Ureter (tissue), 1 donor: ENCODE data around the gene HS3ST4. TPM values are rescaled to one million over a fixed set of nuclear protein-coding genes. Genes with fewer than 3 reads are reported as not detected.
"Not testable (repeated sequence)": the region's sequence is repeated elsewhere in the genome, so short reads cannot be mapped to it uniquely, and the experiment has no call there.

ENCODE experiments used
- DNase-seq: peaks from one replicate; pipeline ENCODE4 v3.0.0-alpha.2; 2020; ENCODE audit warnings: low spot score
- total RNA-seq: library from RNA; stranded (reverse); gene quantifications from one replicate; pipeline ENCODE4 v1.2.4, GENCODE V29; 2023
- donor health status: DM: yes; HTN: yes; CAD: no.

Gene HS3ST4
- total RNA-seq, 1 donor from 2014 or later, result not detected

DNA sequence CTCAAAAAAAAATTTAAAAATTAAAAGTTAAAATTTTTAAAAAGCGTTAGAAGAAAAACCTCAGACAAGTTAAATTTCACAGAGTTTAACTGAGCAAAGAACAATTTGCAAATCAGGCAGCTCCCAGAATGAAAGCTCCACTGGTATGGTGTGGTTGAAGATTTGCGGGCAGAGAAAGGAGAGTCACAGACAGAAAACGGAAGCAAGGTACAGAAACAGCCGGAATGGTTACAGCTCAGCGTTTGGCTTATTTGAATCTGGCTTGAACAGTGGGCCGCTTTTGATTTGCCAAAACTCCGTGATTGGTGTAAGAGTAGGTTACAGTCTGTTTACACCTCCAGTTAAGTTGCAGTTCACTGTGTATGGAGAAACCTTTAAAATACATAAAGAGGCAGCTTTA lies 297.1 kb downstream of the HS3ST4 start:
- no peak for DNase-seq

DNA sequence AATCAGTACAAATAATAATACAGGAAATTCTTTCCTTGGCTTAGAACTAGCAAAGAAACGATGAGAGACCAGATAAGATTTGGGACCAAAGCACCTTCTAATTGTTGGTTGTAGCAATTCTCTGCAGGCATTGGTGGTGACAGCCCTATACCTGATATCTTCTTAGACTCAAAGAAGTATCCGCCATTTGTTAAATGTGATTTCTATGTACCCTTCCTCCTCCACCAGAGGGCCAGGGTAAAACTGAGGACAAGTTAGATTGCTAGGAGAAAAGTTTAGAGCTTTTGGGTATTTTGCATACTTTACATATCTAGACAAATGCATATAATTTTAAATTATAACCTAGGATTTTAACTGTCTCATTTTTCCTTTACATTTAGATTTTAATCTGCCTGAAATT lies 304.3 kb downstream of the HS3ST4 start:
- DNase-seq, result no peak

DNA sequence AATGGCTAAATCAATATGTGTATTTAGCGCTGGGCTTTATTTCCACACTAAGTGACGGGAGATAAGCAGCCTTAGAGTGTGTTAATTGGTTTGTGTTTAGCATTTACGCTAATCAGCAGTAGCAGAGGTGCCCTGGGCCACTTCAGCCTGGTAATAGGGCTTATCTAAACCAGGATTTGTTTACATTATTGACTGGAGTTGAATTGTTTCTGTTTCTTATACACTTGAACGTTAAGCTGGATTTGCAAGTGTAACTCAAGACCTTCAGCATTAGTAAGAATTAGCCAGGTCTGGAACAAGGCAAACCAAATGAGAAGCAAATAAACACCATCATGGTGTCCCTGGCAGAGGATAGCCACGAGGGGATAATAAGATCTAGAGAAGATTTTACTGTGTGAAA lies 313.6 kb downstream of the HS3ST4 start:
- DNase-seq, result no peak

DNA sequence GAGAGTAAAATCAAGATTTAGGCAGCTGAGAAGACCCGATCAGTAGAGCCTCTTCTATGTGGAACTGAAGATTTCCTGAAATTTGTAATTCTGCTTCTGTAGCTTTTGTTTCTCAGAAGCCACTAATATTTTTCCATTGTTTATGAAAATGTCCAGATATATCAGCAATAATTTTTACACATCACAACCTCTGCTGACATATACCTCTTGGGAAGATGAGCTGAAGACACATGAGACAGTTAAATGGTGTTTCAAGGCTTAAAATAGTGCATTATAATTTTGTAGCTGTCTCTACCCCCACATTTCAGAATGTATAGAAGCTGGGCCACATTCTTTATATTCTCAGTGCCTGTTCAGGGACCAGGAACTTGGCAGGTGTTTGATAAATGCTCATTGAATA lies 320.6 kb downstream of the HS3ST4 start:
- no peak for DNase-seq

DNA sequence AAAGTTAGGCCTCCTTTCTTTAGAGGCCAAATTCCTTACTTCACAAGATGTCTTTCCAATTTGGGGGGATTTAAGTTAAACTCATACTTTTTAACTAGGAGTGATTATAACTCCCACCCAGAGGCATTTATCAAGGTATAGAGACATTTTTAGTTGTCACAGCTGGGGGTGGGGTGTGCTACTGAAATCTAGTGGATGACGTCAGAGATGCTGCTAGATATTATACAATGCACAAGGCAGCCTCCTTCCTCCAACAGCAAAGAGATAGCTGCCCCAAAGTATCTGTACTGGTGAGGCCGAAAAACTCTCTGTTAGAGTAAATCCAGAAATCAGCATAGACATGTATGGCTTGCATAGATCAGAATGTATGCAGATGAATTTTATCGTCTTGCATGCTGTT lies 324.0 kb downstream of the HS3ST4 start:
- no peak for DNase-seq

DNA sequence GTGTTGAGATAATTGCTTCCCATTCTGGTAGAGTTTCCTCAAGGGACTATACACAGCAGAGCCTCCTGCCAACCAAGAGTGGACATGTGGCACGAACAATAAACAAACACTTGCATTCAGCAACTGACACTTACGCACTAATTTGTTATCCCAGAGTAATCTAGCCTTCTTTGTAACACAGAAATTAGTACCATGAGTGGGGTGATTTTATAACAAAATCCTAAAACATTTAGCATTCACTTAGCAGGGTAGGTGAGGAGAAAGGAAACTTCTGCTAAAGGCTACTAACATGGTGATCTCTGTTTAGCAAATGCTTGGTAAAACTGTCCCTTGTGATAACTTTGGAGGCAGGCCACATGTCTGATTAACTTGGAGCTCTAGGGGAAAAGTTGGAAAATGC lies 325.2 kb downstream of the HS3ST4 start:
- no peak for DNase-seq

DNA sequence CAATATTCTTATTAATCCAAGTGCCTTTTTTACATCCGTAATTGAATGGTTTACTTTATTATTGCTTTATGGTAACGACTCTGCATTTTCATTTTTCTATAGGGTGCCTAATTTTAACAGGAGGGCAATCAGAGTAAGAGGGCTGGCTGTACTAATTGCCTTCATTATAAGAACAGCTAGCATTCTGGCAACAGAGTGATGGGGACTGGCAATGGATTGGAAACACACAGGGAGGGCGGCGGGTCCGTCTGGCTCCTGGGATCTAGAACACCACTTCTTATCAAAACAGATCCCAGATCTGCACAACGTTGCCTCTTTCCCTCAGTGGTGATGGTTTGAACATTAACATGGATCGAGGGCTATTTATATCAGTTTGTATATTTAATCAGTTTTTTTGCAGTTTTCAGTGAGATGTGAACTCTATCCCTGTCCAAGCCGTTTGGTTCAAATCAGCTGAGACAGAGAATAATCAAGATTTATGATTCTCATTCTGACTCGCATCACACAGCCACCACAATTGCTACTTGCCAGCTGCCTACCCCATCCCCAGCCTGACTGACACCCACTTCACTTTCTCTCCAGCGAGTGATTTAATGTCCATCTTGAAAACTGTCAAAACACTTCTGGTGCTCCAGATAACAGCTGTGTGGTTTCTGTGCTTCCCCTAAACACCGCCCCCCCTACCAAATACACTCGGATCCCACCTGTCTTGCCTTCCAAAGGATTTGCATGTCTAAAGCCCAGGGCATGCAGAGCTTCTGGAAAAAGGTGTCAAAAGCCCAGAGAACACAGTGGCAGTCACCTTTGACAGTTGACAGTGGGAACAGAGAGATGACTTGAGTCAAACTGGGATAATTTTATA lies 327.9 kb downstream of the HS3ST4 start:
- DNase-seq, result no peak

DNA sequence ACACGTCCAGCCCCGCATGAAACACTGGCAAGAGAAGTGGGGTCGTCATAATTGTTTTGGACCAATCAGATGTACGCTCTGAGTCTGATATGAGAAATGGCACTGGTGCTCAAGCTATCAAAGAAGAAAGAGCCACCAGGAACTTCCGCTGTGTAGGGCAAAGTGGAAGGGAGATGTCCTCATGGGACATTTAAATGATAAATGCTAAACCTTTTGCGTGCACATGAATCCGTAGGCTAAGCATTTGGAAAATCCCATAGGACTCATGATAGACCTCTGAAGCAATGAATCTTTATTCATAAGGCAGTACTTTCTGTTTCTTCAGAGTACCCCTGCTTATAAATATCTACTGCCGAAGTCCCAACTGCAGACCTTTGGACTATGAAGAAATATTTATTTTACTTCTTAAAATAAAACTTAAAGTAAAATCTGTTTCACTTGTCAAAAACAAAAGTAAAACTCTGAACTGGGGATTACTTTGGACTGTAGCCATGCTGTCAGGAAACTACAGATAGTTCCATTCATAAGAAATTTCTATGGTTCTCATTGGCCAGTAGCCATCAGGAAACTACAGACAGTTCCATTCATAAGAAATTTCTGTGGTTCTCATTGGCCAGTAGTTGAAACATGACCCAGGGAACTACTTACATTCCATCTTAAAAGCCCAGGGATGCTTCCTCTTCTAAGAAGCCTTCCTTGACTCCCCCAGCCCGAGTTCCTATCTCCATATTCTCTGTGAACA lies 335.1 kb downstream of the HS3ST4 start:
- no peak for DNase-seq

DNA sequence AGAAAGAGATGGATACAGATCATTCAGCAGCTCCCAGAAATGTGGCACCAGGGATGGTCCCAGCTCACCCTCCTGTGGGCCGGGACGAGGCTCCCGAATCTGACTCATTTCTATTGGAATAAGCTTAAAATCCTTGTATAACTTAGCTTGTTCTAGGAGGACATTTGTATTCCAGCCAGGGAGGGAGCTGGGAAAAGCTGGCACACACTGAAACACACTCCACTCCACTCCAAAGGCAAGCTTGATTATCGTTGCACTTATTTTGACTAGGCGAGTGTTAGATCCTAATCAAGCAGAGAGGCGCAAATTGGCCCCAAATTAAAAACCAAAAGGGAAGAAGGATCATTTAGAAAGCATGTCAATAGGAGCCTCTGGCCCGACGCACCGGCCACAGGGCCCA lies 339.5 kb downstream of the HS3ST4 start:
- no peak for DNase-seq

DNA sequence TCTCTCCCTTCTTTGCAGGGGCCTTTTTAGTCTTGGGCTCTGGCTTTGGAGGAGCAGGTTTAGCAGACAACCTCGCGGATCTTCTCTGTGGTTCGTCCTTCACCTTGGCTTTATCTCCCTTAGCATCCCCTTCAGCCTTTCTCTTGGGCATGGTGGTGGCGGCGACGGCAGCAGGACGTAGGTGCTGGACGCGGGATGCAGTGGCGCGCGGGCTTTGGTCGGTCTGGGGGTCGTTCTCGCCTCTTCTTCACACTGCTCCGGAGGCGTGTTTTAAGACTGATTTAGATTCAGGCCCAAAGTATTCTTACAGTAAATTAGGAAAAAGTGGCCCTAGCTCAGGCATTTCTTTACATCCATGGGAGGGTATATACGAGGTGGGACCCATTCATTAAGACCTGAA lies 340.9 kb downstream of the HS3ST4 start:
- not testable (repeated sequence) for DNase-seq

DNA sequence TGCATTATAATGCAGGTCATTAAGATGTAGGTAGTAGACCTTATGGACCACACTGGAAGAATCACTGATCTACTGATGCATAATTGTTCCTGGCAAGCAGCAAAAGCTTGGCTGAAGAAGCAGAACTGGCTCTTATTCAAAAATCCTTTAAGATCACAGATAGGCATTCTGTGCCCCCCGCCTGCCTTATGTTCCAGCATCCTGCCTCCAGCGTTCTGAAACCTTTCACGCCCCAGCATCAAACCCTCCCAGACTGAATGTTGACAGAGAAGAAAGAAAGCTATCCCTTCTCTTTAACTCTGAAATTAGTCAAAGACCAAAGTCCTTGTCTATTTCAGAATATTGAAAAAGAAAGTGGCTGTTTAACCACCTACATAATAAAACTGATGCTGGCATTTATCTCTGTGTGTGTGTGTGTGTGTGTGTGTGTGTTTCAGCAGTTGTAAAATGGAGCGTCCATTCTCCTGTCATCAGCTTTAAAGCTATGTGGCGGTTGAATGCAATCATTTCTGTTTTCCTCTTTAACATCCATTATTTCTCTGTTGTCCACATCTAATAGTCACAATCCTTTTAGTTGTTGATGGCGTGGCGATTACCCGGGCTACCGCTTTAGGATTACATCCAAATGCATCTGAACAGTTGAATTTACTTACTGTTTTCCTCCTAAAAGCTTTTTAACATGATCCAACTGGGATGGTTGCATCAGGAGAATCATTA lies 350.4 kb downstream of the HS3ST4 start:
- no peak for DNase-seq

DNA sequence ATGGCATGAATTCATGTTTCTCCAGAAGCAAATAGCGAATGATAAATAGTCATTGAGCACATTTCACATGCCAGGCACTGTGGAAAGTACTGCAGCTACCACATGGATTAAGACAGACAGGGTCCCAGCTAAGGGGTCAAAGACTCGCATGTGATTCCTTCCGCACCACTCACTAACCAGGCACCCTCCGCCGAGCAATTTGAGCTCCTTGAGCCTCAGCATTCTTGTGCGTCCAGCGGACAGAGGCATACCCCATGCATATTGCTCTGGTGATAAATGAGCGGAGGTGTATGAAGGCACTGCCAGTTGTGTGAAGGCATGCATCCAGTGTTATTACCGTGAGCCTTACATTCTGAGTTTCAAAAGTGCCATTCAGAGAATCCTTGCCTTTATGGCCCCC lies 358.7 kb downstream of the HS3ST4 start:
- no peak for DNase-seq

DNA sequence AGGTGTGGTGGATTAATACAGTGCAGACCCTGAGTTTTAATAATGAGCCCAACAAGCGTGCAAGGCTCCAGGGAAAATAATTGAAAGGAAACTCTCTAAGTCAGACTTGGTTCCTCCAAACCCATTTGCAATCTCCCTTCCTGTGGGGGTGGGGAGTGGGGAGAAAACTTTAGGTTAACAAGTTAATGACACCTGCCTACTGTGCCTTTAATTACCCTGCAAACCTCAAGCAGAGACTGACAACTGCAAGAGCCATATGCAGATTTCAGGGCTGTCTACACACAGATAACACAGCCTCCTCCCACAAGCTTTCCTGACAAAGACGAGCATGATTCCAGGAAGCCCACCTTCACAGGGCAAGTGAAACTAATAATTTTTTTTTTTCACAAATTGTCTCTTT lies 359.3 kb downstream of the HS3ST4 start:
- no peak for DNase-seq

DNA sequence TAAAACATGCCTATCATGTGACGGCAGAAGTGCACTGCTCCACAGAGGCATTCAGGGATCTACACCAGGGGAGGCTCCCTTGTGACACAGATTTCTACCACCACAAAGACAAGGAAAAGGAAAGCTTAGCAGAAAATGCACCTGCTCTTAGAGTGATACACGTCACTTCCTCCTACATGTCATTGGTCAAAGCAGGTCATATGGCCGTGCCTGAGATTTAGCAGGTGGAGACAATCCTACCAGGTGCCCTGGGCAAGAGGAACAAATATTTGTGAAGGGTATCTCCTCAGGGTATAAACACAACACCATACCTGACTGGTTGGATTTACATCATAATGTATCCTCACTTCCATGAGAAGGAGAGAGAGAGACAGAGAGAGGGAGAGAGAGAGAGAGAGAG lies 362.1 kb downstream of the HS3ST4 start:
- DNase-seq, result no peak

DNA sequence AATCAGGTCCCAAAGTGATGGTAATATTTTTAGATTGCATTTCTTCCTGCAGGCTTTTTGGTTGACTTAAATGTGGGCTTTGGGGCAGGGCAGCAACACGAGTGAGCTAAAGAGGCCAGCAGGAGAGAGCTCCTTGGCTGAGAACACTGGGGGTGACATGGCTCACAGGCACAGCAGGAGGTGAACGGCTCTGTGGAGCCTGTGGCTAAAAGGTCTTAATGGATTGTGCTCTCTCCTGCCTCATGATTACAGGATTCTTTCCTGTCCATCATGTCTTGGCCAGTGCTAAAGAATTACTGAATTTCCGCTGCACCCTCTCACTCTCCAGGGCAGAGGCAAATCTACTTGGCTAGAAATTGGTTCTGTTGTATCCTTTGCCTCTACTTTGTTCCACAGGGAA lies 366.6 kb downstream of the HS3ST4 start:
- DNase-seq, result no peak

DNA sequence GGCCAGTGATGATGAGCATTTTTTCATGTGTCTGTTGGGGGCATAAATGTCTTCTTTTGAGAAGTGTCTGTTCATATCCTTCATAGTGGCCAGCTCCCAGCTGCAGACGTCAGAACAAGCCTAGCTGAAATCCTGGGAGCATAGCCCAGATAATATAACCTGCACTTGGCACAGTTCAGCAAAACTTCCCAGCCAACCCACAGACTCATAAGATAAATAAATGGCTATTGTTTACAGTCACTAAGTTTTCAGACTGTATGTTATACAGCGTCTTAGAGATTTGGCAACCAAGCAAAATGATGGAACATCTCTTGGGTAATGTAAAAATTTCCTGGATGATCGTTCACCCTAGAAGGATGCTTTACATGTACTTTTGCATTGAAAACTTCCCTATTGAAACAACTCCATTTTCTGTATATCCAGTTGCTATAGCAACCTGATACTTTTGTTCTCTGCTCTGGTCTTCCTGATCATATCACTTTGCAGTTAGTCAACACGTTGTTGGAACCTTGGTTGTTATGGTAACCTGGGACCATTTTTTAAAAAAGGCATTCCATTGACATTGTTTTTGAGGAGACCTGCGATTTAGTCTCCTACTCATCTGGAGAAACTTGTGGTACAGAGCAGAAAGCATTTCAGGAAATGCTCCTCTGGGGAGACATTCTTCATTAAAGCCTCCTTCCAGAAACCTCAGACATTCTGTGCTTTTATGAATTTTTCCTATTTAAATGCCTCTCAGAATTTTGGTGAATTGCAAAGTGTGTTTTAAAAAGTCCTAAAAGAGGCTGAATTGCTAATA lies 378.7 kb downstream of the HS3ST4 start:
- DNase-seq, result no peak

DNA sequence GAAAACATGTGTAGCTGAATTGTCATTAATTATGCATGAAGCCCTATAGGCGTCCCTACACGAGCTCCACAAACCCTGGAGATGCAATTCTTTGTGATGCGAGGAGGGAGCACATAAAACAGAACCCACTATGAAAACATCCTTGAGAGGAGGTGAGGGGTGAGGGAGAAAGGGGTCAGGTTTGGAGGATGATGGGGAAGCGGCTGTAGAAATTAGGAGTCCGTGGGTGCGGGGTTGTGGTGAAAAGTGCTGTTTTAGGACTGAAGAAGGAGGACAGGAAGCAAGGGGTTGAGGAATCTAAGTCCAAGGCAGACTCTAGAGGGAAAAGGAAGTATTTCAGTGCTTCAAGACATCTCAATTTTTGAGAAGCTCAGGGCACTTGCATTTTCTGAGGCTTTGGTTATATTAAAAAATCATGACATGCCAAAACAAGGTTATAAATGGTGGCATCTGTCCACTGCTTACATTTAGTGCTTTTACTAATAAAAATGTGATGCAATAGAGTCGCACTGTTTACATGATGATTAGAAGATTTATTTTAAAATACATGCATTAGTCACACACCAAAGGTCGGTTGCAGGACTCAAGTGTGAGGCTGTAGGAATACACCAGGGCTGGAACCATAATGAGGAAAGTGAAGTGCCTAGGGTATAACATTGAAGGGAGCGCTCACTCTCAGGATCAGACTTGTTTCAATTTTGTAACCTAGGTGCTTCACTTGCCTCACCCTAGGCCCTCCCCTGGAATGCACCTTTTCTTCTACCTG lies 379.5 kb downstream of the HS3ST4 start:
- DNase-seq, result no peak

DNA sequence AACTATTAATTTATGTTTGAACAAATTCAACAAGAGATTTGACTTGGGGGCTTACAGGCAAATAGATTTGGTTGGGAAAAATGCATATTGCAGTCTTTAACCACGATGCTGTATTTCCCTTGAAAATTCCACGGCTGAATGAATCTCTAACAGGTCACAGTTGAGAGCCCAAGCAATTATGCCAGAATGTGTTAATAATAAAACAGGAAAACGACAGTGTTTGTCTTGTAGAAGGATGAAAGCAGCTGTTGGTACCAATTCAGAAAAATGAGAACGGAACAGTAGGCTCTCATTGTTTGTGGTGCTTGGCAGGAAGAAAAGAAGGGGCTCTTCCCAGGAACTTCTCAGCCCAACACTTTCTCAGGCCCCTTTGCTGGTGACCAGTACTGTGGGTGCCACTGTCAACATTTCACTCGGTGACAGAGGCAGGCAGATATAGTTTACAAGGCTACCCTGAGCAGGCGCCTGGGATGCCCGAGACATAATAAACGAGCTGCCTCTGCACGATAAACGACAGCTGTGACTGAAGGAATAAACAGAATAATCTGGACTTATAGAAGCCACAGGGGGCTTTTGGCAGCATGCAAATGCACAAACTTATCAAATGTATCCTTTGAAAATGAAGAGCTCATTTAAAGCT lies 387.1 kb downstream of the HS3ST4 start:
- DNase-seq, result no peak

DNA sequence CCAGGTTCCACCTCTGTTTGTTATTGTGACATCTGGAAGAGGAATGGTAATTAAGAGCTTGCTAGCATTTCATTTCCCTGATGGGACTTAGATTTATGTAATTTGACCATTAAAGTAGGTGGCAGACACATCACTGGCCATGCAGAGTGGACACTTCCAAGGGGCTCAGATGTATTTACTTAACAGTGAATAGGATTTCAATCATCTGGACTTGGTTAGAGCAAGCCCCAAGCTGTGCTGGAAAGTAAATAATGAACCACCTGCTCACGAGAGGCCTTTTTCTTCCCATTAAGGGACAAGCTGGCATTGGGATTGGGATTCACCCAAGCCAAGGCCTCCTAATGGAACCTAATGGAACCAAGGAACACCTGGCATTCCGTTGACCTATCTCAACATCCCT lies 395.3 kb downstream of the HS3ST4 start:
- DNase-seq, result no peak

DNA sequence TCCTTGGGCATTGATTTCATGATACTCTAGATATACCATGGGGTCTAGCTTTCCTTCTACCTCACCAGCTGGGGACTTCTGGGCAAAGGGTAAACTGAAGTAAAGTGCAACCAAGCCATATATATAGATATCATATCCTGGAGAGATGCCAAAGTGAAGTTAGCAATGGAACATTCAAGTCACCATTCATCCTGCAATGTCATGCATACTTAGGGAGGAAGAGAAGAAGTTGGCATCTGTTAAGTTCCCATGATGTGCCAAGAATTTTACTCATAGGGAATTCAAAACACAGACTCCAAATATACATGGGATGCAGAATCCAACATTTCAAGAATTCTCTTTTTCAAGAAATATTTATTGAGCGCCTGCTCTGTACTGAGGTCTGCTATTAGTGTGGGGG lies 399.8 kb downstream of the HS3ST4 start:
- no peak for DNase-seq

DNA sequence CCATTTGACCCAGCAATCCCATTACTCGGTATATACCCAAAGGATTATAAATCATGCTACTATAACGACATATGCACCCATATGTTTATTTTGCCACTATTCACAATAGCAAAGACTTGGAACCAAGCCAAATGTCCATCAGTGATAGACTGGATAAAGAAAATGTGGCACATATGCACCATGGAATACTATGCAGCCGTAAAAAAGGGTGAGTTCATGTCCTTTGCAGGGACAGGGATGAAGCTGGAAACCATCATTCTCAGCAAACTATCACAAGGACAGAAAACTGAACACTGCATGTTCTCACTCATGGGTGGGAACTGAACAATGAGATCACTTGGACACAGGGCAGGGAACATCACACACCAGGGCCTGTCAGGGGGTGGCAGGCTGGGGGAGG lies 406.4 kb downstream of the HS3ST4 start:
- not testable (repeated sequence) for DNase-seq
